ENCODE data around the gene C11orf86.
"Not testable (repeated sequence)": the region's sequence is repeated elsewhere in the genome, so short reads cannot be mapped to it uniquely, and the experiment has no call there.

Gene C11orf86

DNA sequence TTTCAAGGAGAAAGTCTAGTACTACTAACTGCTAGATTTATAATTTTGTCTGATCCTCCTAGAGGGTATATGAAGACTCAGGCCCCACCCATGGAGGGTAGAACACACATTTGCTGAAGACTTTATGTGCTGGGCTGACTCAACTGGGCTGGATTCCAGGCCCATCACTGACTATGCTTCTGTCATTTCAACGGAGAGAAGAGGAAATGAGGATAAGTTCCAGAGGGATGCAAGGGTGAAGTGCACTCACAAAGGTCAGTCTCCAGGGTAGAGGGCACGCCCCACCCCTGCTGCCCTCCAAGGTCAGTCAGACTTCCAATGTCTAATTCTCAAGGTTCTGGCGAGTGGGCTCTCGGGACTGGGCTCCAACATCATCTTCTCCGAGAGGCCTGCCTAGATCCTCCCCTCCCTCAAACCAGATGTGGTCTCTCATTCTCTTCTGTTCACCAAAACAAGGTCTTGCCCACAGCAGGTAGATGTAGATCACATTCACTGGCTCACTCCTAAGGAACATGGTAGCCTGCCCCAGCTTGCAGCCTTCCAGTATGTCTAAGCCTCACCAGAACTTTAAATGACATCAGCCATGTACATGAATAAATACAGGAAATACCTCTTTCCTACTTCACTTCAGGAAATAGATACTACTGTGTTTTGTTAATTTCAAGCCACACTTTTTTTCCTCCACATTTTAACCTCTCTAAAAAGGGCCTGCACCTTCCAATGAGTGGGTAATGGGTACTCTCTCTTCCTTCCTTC lies 7.3 kb upstream of the C11orf86 start:
- DNase-seq (ENCODE audit: low spot score), result no peak

DNA sequence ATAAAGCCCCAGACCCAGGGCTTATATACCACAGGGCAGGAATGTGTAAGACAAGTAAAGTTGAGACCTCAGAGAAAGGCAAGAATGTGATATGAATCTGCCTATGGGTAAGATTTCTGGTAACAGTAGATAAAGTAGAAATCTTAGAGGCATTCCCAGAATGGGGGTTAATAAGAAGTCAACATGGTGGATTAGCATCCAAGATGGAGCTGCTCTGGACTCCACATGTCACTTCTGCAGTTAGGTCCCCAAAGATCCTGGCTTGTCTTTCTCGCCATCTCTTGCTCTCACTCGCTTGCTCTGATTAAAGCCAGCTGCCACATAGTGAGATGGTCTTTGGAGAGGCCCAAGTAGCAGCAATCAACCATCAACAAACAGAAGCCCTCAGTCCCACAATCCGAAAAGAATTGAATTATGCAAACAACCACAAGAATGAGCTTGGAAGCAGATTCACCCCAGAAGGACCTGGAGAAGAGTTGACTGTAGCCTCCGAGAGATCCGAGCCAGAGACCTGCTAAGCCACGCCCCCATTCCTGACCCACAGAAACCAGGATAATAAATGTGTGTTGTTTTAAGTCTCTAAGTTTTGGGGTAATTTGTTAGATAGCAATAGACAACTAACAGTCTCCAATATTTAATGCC lies 5.4 kb upstream of the C11orf86 start:
- DNase-seq (ENCODE audit: low spot score), result no peak

DNA sequence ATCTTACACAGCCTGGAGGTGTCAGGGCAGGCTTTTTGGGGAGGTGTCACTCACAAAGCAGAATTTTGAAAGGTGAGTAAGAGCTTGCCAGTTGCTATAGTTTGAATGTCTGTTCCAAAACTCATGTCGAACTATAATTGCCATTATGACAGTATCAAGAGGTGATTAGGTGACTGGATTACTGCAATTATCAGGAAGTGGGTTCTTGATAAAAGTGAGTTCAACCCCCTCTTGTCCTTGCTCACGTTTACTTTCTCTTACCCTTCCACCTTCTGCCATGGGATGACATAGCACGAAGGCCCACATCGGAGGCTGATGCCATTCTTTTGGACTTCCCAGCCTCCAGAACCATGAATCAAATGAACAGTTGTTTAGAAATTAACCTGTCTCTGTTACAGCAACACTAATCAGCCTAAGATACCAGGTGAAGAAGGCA lies 4.7 kb upstream of the C11orf86 start:
- DNase-seq (ENCODE audit: low spot score), result no peak

GRCh38 chr11:66970807-66971442 lies 4.2 kb upstream of the C11orf86 start:
- DNase-seq (ENCODE audit: low spot score), result peak; percentile 70

DNA sequence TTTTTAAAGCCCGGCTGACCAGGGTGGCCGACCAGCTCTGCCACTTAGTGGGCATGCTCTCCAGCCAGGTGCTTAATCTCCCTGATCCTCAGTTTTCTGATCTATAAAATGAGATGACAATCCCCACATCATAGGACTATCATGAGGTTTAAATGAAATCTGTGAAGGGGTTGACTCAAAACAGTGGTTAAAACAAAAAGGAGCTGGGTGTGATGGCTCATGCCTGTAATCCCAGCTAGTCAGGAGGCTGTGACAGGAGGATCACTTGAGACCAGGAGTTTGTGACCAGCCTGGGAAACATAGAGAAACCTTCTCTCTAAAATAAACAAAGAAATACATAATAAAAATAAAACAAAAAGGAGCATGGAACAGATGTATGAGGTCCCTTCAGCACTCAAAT lies 3.6 kb upstream of the C11orf86 start:
- no peak for DNase-seq (ENCODE audit: low spot score)

- DNase-seq (ENCODE audit: low spot score), result no peak
These were observed 1.0 kb upstream of the C11orf86 start for GRCh38 chr11:66973956-66974580.

DNA sequence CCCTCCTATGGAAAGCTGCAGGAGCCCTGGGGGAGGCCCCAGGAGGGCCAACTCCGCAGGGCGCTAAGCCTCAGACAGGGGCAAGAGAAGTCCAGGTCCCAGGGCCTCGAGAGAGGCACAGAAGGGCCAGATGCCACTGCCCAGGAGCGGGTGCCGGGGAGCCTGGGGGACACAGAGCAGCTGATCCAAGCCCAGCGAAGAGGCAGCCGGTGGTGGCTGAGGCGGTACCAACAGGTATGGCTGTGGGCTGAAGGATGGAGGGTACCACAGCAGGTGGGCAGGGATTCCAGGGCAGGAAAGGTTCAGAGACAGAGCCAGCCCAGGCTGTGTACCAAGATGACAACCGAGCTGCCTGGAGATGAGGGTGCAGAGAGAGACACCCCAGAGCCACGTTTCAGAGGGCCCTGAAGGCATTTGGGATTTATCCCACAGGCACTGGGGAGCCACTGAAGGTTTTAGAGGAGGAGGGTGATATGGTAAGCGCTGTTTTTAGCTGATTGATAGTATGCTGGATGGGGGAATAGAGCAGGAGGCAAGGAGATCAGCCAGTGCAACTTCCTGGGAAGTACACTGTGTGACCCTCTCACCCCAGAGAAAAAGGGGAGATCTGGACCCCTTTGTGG lies 412 bp downstream of the C11orf86 start:
- no peak for DNase-seq (ENCODE audit: low spot score)

- DNase-seq (ENCODE audit: low spot score), result no peak
These were observed 944 bp downstream of the C11orf86 start for GRCh38 chr11:66976028-66976467.

DNA sequence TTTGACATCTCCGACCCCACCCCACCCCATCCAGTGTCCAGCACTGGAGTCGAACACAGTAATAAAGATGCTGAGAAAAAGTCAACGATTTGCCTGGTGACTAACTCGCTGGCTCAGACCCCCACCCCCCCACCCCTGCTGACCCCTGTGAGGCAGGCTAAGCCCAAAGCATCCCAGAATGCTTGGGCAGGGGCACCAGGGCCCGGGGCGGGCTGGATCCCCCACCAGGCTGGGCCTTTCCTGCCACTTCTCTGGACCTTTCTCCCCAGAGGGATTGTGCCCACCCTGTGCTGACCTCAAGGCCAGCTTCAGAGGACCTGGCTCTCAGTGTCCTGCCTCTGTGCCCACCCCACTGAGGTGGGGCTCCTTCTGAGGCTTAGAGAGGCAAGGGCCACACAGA lies 1.8 kb downstream of the C11orf86 start:
- DNase-seq (ENCODE audit: low spot score), result no peak

- no peak for DNase-seq (ENCODE audit: low spot score)
These were observed 3.1 kb downstream of the C11orf86 start for GRCh38 chr11:66978229-66978628.

DNA sequence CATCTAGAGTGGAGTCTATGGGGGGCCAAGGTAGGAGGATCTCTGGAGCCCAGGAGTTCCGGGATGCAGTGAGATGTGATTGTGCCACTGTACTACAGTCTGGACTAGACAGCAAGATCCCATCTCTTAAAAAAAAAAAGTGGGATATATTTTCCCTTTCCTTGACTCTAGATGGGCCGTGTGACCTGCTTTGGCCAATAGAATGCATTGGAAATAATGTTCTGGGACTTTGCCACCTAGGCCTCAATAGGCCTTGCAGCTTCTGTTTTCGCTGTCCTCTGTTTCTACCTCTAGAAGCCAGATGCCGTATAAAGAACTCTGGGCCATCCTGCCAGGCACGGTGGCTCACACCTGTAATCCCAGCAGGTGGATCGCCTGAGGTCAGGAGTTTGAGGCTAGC lies 3.6 kb downstream of the C11orf86 start:
- DNase-seq (ENCODE audit: low spot score), result no peak

DNA sequence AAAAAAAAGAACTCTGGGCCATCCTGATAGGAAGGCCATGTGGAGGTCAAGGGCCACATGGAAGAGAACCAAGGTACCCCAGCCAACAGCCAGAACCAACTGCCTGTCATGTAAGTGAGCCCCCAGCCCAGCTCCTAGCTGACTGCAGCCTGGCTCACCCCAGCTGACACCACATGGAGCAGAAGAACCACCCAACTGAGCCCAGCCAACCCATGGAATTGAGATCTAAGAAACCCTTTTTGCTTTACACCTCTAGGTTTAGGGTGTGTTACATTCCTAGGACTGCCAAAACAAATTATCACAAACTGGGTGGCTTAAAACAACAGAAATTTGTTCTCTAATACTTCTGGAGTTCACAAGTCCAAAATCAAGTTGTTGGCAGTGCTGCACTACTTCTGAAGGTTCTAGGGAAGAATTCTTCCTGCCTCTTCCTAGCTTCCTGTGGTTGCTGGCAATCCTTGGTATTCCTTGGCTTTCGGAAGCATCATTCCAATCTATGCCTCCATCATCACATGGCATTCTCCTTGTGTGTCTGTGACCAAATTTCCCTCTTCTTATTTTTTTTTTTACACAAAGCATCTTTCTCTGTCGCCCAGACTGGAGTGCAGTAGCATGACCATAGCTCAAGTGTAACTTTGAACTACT lies 4.4 kb downstream of the C11orf86 start:
- no peak for DNase-seq (ENCODE audit: low spot score)

DNA sequence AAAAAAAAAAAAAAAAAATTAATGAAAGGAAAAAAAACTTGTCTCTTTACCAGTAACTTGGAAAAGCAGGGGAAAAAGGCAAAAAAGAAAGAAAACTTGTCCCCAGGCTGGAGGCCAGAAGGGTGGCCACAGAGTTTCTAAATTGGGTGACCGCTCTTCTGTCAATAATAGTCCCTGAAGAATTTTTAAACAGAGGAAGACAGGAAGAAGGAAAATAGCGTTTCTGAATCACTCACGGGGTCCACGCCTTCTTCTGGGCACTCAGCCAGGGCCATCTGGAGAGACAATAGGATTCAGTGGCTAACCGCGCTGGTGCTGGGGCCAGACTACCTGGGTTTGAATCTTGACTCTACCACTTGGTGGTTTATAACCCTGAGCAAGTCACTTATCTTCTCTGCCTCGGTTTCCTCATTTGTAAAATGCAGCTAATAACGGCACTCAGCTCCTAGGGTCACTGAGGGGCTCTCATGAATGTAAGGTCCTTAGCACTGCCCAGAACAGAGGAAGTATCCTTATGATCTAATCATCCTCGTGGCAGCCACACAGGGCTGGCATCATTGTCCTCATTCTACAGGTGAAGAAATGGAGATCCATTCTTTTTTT lies 7.0 kb downstream of the C11orf86 start:
- peak; percentile 83 for DNase-seq (ENCODE audit: low spot score)

- no peak for DNase-seq (ENCODE audit: low spot score)
These were observed 8.3 kb downstream of the C11orf86 start for GRCh38 chr11:66983275-66983924.

DNA sequence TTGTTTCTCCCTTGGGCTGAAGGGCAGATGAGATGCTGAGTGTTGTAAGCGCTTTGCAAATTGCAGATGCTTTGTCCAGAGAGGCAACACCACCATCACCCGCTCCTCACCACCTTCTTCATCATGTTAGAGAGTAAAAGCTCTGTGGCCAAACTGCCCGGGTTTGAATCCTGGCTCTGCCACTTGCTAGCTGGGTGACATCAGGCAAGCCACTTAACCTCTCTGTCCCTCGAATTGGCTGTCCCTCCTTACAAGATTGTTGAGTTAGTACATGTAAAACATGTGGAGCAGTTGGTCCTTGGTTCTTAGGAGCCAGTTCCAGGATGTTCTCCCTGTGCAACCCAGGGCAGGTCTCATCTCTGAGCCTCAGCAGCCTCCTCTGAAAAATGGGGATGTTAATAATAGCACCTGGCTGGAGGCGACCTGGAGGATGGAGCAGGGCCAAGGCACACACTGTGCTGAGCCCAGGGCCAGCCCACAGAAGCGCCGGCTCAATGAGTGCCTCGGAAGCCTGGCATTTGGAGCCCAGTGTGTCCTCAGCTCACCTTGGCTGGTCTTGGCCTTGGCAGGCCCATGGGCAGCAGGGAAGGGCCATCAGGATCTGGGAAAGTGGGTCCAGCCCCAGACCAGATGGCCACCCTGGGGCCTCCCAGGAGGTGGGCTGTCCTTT lies 10.5 kb downstream of the C11orf86 start:
- DNase-seq (ENCODE audit: low spot score), result no peak

DNA sequence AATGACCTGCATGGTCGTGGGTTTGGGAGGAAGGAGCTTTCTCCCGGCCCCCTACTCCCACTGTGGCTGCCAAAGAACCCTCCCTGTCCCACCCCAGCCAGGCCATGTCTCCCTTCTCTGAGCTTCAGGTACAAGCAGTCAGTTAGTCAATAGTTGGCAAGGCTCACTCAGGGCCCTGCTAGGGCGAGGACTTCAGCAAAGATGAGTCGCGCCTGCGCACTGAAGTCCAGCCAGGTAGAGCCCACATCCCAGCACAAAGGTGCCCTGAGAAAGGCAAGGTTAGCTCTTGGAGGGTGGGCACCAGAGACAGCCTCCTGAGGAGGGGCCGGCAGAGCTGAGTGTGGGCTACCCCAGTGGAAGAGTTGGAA lies 11.1 kb downstream of the C11orf86 start:
- DNase-seq (ENCODE audit: low spot score), result no peak

DNA sequence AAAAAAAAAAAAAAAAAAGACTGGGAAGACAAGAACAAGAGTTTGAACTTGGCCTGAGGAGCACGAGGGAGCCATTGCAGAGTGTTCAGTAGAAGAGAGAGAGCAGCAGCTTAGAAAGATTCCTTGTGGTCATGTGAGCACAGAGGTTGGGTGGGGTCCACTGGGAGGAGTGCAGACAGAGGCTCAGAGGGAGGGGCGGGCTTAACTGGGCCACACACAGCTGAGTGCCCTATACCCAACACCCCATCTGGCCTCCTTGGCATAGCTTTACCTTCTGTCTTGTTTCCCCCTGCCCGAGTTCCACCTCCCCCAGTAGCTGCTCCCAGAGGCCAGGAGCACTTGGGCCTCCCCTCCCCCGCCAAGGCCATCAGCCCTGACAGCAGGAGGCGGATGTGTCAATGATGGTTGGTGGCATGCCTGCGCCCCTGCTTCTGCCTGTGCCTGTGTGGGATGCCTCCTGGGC lies 12.1 kb downstream of the C11orf86 start:
- no peak for DNase-seq (ENCODE audit: low spot score)

- no peak for DNase-seq (ENCODE audit: low spot score)
These were observed 13.0 kb downstream of the C11orf86 start for GRCh38 chr11:66987924-66988637.

GRCh38 chr11:66988741-66989140 lies 13.6 kb downstream of the C11orf86 start:
- DNase-seq (ENCODE audit: low spot score), result not testable (repeated sequence)

DNA sequence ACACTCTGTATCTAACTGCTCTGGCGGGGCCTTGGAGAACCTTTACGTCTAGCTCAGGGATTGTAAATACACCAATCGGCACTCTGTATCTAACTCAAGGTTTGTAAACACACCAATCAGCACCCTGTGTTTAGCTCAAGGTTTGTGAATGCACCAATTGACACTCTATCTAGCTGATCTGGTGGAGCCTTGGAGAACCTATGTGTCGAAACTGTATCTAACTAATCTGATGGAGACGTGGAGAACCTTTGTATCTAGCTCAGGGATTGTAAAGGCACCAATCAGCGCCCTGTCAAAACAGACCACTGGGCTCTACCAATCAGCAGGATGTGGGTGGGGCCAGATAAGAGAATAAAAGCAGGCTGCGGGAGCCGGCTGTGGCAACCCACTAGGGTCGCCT lies 14.3 kb downstream of the C11orf86 start:
- not testable (repeated sequence) for DNase-seq (ENCODE audit: low spot score)
